ENCODE measurements around the gene GOLGA8B.
"Not testable (repeated sequence)": the region's sequence is repeated elsewhere in the genome, so short reads cannot be mapped to it uniquely, and the experiment has no call there.

- not testable (repeated sequence) for TF ChIP-seq POLR2A, CTCF (IDR thresholded peaks at IDR 0.05)
These were observed 49.7 kb upstream of the GOLGA8B start for GRCh38 chr15:34633165-34633564.

All from transverse colon (tissue), 3 donors.